GM18907 (cell line): ENCODE data around the gene CSNK2A1.

Experiments used
- ATAC-seq: cut with Tn5 transposase; IDR thresholded peaks from one replicate; pipeline ENCODE4 v1.9.1; 2021; ENCODE audit warnings: mild to moderate bottlenecking, moderate library complexity; ENCODE audit not compliant: unreplicated experiment

CSNK2A1 gene

GRCh38 chr20:433300-433975 lies 110.2 kb downstream of the CSNK2A1 start:
- peak; percentile 80 for ATAC-seq

- ATAC-seq = no peak
These were observed 110.8 kb downstream of the CSNK2A1 start for GRCh38 chr20:432677-433299.

GRCh38 chr20:432208-432607 lies 111.4 kb downstream of the CSNK2A1 start:
- ATAC-seq = no peak

- no peak for ATAC-seq
These were observed 112.3 kb downstream of the CSNK2A1 start for GRCh38 chr20:431012-431904.

GRCh38 chr20:430091-430999 lies 113.2 kb downstream of the CSNK2A1 start:
- ATAC-seq = no peak

- no peak for ATAC-seq
These were observed 114.9 kb downstream of the CSNK2A1 start for GRCh38 chr20:428658-429200.

- no peak for ATAC-seq
These were observed 115.5 kb downstream of the CSNK2A1 start for GRCh38 chr20:427849-428657.

GRCh38 chr20:427401-427800 lies 116.2 kb downstream of the CSNK2A1 start:
- no peak for ATAC-seq

- no peak for ATAC-seq
These were observed 117.0 kb downstream of the CSNK2A1 start for GRCh38 chr20:426566-426965.
